ENCODE results near the gene NR1D2.

The NR1D2 gene

GRCh38 chr3:23961913-23962312 is 16.8 kb downstream of the NR1D2 start:
- in situ Hi-C loops (cut with HindIII; ENCODE audit: low sequenced_read_pairs) = no loop called here

- in situ Hi-C loops (cut with HindIII; ENCODE audit: low sequenced_read_pairs) = no loop called here
Measured at GRCh38 chr3:23964537-23965235, 19.6 kb downstream of the NR1D2 start.

- in situ Hi-C loops (cut with HindIII; ENCODE audit: low sequenced_read_pairs) = no loop called here
Measured at GRCh38 chr3:23966328-23966727, 21.2 kb downstream of the NR1D2 start.

GRCh38 chr3:23968463-23969184 is 23.5 kb downstream of the NR1D2 start:
- in situ Hi-C loops (cut with HindIII; ENCODE audit: low sequenced_read_pairs) = no loop called here

- in situ Hi-C loops (cut with HindIII; ENCODE audit: low sequenced_read_pairs) = no loop called here
Measured at GRCh38 chr3:23969393-23969792, 24.3 kb downstream of the NR1D2 start.

- in situ Hi-C loops (cut with HindIII; ENCODE audit: low sequenced_read_pairs) = no loop called here
Measured at GRCh38 chr3:23971684-23972083, 26.6 kb downstream of the NR1D2 start.

GRCh38 chr3:23976555-23976954 is 31.5 kb downstream of the NR1D2 start:
- in situ Hi-C loops (cut with HindIII; ENCODE audit: low sequenced_read_pairs) = no loop called here

GRCh38 chr3:23979569-23979968 is 34.5 kb downstream of the NR1D2 start:
- in situ Hi-C loops (cut with HindIII; ENCODE audit: low sequenced_read_pairs) = no loop called here

GRCh38 chr3:23981136-23981535 is 36.0 kb downstream of the NR1D2 start:
- in situ Hi-C loops (cut with HindIII; ENCODE audit: low sequenced_read_pairs) = no loop called here

GRCh38 chr3:23981955-23982354 is 36.9 kb downstream of the NR1D2 start:
- in situ Hi-C loops (cut with HindIII; ENCODE audit: low sequenced_read_pairs) = no loop called here

- in situ Hi-C loops (cut with HindIII; ENCODE audit: low sequenced_read_pairs) = no loop called here
Measured at GRCh38 chr3:23984934-23985333, 39.8 kb downstream of the NR1D2 start.

GRCh38 chr3:23985747-23986544 is 40.9 kb downstream of the NR1D2 start:
- in situ Hi-C loops (cut with HindIII; ENCODE audit: low sequenced_read_pairs) = no loop called here

- in situ Hi-C loops (cut with HindIII; ENCODE audit: low sequenced_read_pairs) = no loop called here
Measured at GRCh38 chr3:23987356-23987755, 42.3 kb downstream of the NR1D2 start.

GRCh38 chr3:23991306-23991682 is 46.2 kb downstream of the NR1D2 start:
- in situ Hi-C loops (cut with HindIII; ENCODE audit: low sequenced_read_pairs) = no loop called here

GRCh38 chr3:23991683-23992628 is 46.9 kb downstream of the NR1D2 start:
- in situ Hi-C loops (cut with HindIII; ENCODE audit: low sequenced_read_pairs) = no loop called here

GRCh38 chr3:23993556-23994243 is 48.6 kb downstream of the NR1D2 start:
- in situ Hi-C loops (cut with HindIII; ENCODE audit: low sequenced_read_pairs) = no loop called here

- in situ Hi-C loops (cut with HindIII; ENCODE audit: low sequenced_read_pairs) = no loop called here
Measured at GRCh38 chr3:23994244-23994569, 49.1 kb downstream of the NR1D2 start.

- in situ Hi-C loops (cut with HindIII; ENCODE audit: low sequenced_read_pairs) = no loop called here
Measured at GRCh38 chr3:23995219-23995618, 50.1 kb downstream of the NR1D2 start.

- in situ Hi-C loops (cut with HindIII; ENCODE audit: low sequenced_read_pairs) = no loop called here
Measured at GRCh38 chr3:23996095-23996524, 51.0 kb downstream of the NR1D2 start.

GRCh38 chr3:23999012-23999641 is 54.0 kb downstream of the NR1D2 start:
- in situ Hi-C loops (cut with HindIII; ENCODE audit: low sequenced_read_pairs) = no loop called here
